Neural progenitor cell (in vitro differentiated cells): ENCODE measurements around the gene ISM1.

Experiments used
- CTCF ChIP-seq: fragments of 200-600 bp; sonication (generic); IDR thresholded peaks from 2 replicates; pipeline ENCODE4 v1.5.1; 2017; ENCODE audit warnings: antibody characterized with exemption, mild to moderate bottlenecking
- EZH2 ChIP-seq: fragments of 200-600 bp; sonication (generic); IDR thresholded peaks from 2 replicates; pipeline ENCODE4 v1.6.1; 2017; ENCODE audit warnings: antibody characterized with exemption, mild to moderate bottlenecking, moderate library complexity
- EZH2phosphoT487 ChIP-seq: fragments of 200-600 bp; sonication (generic); IDR thresholded peaks from 2 replicates; pipeline ENCODE4 v1.6.1; 2017; ENCODE audit warnings: antibody characterized with exemption

- TF ChIP-seq CTCF (no peak), EZH2 (no peak), EZH2phosphoT487 (no peak)
These were observed 39.7 kb downstream of the ISM1 start for GRCh38 chr20:13260650-13261279.
